Liver (tissue), 9 donors: ENCODE data around the gene CBX2. TPM values are rescaled to one million over a fixed set of nuclear protein-coding genes. Genes with fewer than 3 reads are reported as not detected.

Experiments
- DNase-seq: peaks from one replicate; pipeline ENCODE4 v3.0.0-alpha.2; 2017; ENCODE audit warnings: low spot score
- H3K27ac ChIP-seq, 2 donors: one replicate each; pipeline ENCODE4 v1.7.0; 2013; ENCODE audit warnings: inconsistent platforms in 2 of 2, low read length in 2 of 2, control low read depth in 1 of 2, low read depth in 1 of 2, mild to moderate bottlenecking in 1 of 2
- H3K27me3 ChIP-seq, 4 donors: one replicate each; pipeline versions ENCODE4 v1.6.1 to v1.7.0; 2013; ENCODE audit warnings: low read length in 3 of 4, inconsistent platforms in 1 of 4, mild to moderate bottlenecking in 1 of 4, moderate library complexity in 1 of 4; ENCODE audit not compliant: control insufficient read depth in 4 of 4, insufficient read depth in 4 of 4
- H3K36me3 ChIP-seq, 4 donors: one replicate each; pipeline versions ENCODE4 v1.6.1 to v1.7.0; 2013; ENCODE audit warnings: low read length in 3 of 4, mild to moderate bottlenecking in 3 of 4, low read depth in 1 of 4, moderate library complexity in 1 of 4; ENCODE audit not compliant: control insufficient read depth in 4 of 4, insufficient read depth in 3 of 4
- H3K4me1 ChIP-seq, 4 donors: one replicate each; pipeline versions ENCODE4 v1.6.1 to v1.7.0; 2013; ENCODE audit warnings: low read length in 3 of 4, mild to moderate bottlenecking in 3 of 4, moderate library complexity in 1 of 4; ENCODE audit not compliant: control insufficient read depth in 4 of 4, insufficient read depth in 4 of 4
- H3K4me3 ChIP-seq, 3 donors: one replicate each; pipeline versions ENCODE4 v1.6.1 to v1.7.0; 2013; ENCODE audit warnings: low read length in 3 of 3, control low read depth in 1 of 3, low read depth in 1 of 3, mild to moderate bottlenecking in 1 of 3
- H3K9ac ChIP-seq, 2 donors: one replicate each; pipeline ENCODE4 v1.7.0; 2013; ENCODE audit warnings: low read length in 2 of 2, mild to moderate bottlenecking in 2 of 2, moderate library complexity in 2 of 2, control low read depth in 1 of 2, low read depth in 1 of 2
- H3K9me3 ChIP-seq, 4 donors: one replicate each; pipeline versions ENCODE4 v1.6.1 to v1.7.0; 2013; ENCODE audit warnings: low read length in 3 of 4; ENCODE audit not compliant: control insufficient read depth in 4 of 4
- EGR1 ChIP-seq, 2 donors: IDR thresholded peaks; 2 replicates each; pipeline ENCODE4 v1.6.1; 2016 to 2018; ENCODE audit warnings: antibody characterized with exemption in 2 of 2, low read depth in 2 of 2
- FOXA1 ChIP-seq: IDR thresholded peaks from 2 replicates; pipeline ENCODE4 v1.6.1; 2016; ENCODE audit warnings: antibody characterized with exemption
- FOXA2 ChIP-seq: IDR thresholded peaks from 2 replicates; pipeline ENCODE4 v1.6.1; 2016; ENCODE audit warnings: antibody characterized with exemption
- HNF4A ChIP-seq, 2 donors: conservative IDR thresholded peaks; 2 replicates each; pipeline ENCODE4 v1.6.1; 2016; ENCODE audit warnings: antibody characterized with exemption in 2 of 2, mild to moderate bottlenecking in 2 of 2
- HNF4G ChIP-seq: IDR thresholded peaks from 2 replicates; pipeline ENCODE4 v1.6.1; 2016; ENCODE audit warnings: antibody characterized with exemption
- JUND ChIP-seq, 2 donors: IDR thresholded peaks; 2 replicates each; pipeline ENCODE4 v1.6.1; 2016; ENCODE audit warnings: antibody characterized with exemption in 2 of 2
- NR2F2 ChIP-seq: IDR thresholded peaks from 2 replicates; pipeline ENCODE4 v1.6.1; 2016; ENCODE audit warnings: antibody characterized with exemption
- RAD21 ChIP-seq, 2 donors: IDR thresholded peaks; 2 replicates each; pipeline ENCODE4 v1.6.1; 2016; ENCODE audit warnings: antibody characterized with exemption in 2 of 2, mild to moderate bottlenecking in 2 of 2
- REST ChIP-seq: IDR thresholded peaks from 2 replicates; pipeline ENCODE4 v1.6.1; 2016; ENCODE audit warnings: antibody characterized with exemption, mild to moderate bottlenecking
- SP1 ChIP-seq: IDR thresholded peaks from 2 replicates; pipeline ENCODE4 v1.6.1; 2018; ENCODE audit warnings: antibody characterized with exemption, mild to moderate bottlenecking
- TAF1 ChIP-seq: conservative IDR thresholded peaks from 2 replicates; pipeline ENCODE4 v1.6.1; 2016; ENCODE audit warnings: antibody characterized with exemption, mild to moderate bottlenecking
- YY1 ChIP-seq: IDR thresholded peaks from 2 replicates; pipeline ENCODE4 v1.6.1; 2016; ENCODE audit warnings: antibody characterized with exemption, mild to moderate bottlenecking
- WGBS: extraction: QIAGEN DNeasy Blood & Tissue Kit; methylation state at CpG from one replicate; pipeline ENCODE4 v1.1.7; 2013; 5-methylcytosine and 5-hydroxymethylcytosine counted together
- polyA plus RNA-seq, 2 donors: library from polyadenylated mRNA; stranded (reverse) in 1 of 2; unstranded in 1 of 2; fragments of 200-250 nt in 1 of 2; fragments of >200 nt in 1 of 2; fragmentation: Nextera tagmentation in 1 of 2; extraction: Ambion mirVana in 1 of 2; gene quantifications; one replicate each; pipeline versions ENCODE4 v1.2.1 to v1.2.3, GENCODE V29; 2013 to 2015
- total RNA-seq, 2 donors: library from RNA; depleted of rRNA; stranded (reverse); fragments of >200 nt; gene quantifications; one replicate each; pipeline ENCODE4 v1.2.3, GENCODE V29; 2014
- TF ChIP-seq, protein P1 (sequence below): IDR thresholded peaks from 2 replicates; pipeline ENCODE4 v1.6.1; 2016; ENCODE audit warnings: antibody characterized with exemption
- donor health status: healthy.
- donor health status: healthy.
- donor health status: healthy.
- donor health status: healthy.
- donor health status: healthy.

CBX2 gene
- total and polyA plus RNA-seq, 4 donors: 0.33 to 2.4 (median 0.53) TPM

- Histone ChIP-seq H3K4me3 (no peak overlapping the region), H3K4me1 (no peaks in the 10 kb centered on the region), H3K9me3 (no peaks in the 10 kb centered on the region), H3K36me3 (no peaks in the 10 kb centered on the region), H3K27ac (no peak overlapping the region), H3K27me3 (no peaks in the 10 kb centered on the region), H3K9ac (no peak overlapping the region)
- WGBS: 94% methylated on average over 6 of the region's 6 CpGs
- TF ChIP-seq NR2F2: no peak
- TF ChIP-seq YY1: no peak
- TF ChIP-seq JUND (IDR thresholded peaks at IDR 0.05): no peak
- no peak for TF ChIP-seq RAD21 (IDR thresholded peaks at IDR 0.05)
- DNase-seq: no peak
These were observed 19.7 kb upstream of the CBX2 start for GRCh38 chr17:79758271-79758670.

GRCh38 chr17:79760197-79760906 is 17.6 kb upstream of the CBX2 start:
- Histone ChIP-seq H3K4me3 (no peak overlapping the region), H3K4me1 (no peaks in the 10 kb centered on the region), H3K9me3 (no peaks in the 10 kb centered on the region), H3K9ac (no peak overlapping the region), H3K27ac (no peak overlapping the region), H3K36me3 (no peaks in the 10 kb centered on the region), H3K27me3 (no peaks in the 10 kb centered on the region)
- no peak for DNase-seq
- TF ChIP-seq YY1: no peak
- TF ChIP-seq HNF4A (conservative IDR thresholded peaks at IDR 0.05): no peak
- no peak for TF ChIP-seq SP1
- TF ChIP-seq NR2F2: no peak
- TF ChIP-seq FOXA1: no peak
- TF ChIP-seq JUND (IDR thresholded peaks at IDR 0.05): no peak
- 83% methylated on average over 21 of the region's 21 CpGs for WGBS

- no peak overlapping the region for H3K9ac ChIP-seq
- no peak for DNase-seq
These were observed 15.9 kb upstream of the CBX2 start for GRCh38 chr17:79761894-79762589.

More at GRCh38 chr17:79761894-79762589, 15.9 kb upstream of the CBX2 start:
- Histone ChIP-seq H3K27me3 (no peaks in the 10 kb centered on the region), H3K36me3 (no peaks in the 10 kb centered on the region), H3K4me1 (no peaks in the 10 kb centered on the region), H3K9me3 (no peaks in the 10 kb centered on the region), H3K27ac (no peak overlapping the region), H3K4me3 (no peak overlapping the region)
- TF ChIP-seq TAF1: no peak
- no peak for TF ChIP-seq FOXA1
- no peak for TF ChIP-seq REST
- no peak for TF ChIP-seq SP1
- TF ChIP-seq YY1: no peak
- no peak for TF ChIP-seq JUND (IDR thresholded peaks at IDR 0.05)
- no peak for TF ChIP-seq FOXA2
- TF ChIP-seq NR2F2: no peak
- TF ChIP-seq HNF4A (conservative IDR thresholded peaks at IDR 0.05): no peak
- no peak for TF ChIP-seq EGR1 (IDR thresholded peaks at IDR 0.05; ENCODE audit: low read depth in 2 of 2)
- no peak for TF ChIP-seq HNF4G
- TF ChIP-seq, protein P1, sequence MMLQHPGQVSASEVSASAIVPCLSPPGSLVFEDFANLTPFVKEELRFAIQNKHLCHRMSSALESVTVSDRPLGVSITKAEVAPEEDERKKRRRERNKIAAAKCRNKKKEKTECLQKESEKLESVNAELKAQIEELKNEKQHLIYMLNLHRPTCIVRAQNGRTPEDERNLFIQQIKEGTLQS: no peak
- WGBS: 86% methylated on average over 19 of the region's 19 CpGs
